NCI-H774 (cell line): ENCODE measurements around the gene IL5RA.

Experiments used
- DNase-seq: peaks from one replicate; lab custom pipeline; 2025; lab: John Stamatoyannopoulos, UW

IL5RA gene

GRCh38 chr3:3110299-3110630, at the start of gene IL5RA:
IL5RA (minus strand) TSS chr3:3110374; CDS start chr3:3104984, 5,390 bp downstream.
- peak; percentile 69 for DNase-seq

- DNase-seq, result no peak
Measured at GRCh38 chr3:3157484-3157883, 47.3 kb upstream of the IL5RA start.

- DNase-seq, result no peak
Measured at GRCh38 chr3:3154879-3155610, 44.9 kb upstream of the IL5RA start.

DNA sequence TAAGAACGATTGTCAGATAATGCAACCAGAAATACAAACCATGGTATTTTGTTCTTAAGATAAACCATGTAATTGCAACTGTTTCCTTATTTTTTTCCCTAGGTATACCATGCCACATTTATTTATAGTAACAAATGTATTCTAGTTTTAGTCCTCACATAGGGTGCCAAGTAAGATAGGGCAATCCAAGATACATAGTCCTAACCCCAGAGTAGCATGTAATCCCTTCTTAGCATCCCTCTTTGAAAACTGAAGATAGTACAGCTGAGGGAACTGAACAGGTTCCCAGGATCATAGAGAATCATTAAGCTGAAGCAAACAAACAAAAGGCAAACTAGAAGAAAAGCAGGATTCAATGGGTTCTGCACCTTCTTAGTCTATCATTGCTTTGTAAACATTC, 41.3 kb upstream of the IL5RA start:
- no peak for DNase-seq

GRCh38 chr3:3149560-3149959, 39.4 kb upstream of the IL5RA start:
- DNase-seq, result no peak

DNA sequence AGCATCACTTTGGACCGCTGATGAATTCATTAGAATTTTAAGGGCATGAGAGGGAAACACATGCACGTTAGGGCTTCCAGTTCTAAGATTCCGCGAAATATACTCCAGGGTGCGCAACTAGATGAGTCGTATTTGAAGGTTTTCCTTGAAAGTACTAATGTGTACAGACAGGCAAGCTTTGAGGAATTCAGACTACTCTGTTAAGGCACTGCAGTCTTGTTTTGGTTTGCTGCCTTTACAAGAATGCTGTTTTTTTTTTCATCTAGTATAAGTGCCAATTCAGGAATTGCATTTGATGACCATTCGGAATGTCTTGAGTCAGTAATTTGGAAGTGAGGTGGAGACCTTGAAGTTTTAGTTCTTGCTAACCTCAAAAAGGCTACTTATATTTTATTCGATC, 35.7 kb upstream of the IL5RA start:
- DNase-seq, result no peak

DNA sequence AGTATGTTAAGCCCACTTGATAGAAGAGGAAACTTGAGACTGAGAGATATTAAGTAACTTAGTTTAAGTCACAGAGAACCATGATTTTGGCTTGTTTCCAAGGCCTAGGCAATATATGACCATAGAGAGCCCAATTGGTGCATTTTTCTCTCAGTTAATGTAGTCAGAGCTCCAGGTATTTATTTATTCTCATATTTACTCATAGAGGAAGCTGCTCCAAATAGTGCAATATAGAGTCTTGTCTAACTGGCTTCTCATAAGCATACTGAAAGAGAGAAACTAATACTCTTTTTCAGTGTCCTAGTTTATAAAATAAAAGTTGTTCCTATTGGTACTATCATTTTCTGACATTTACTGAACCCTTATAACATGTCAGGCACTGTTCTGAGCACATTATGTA, 31.8 kb upstream of the IL5RA start:
- no peak for DNase-seq

- DNase-seq, result no peak
Measured at GRCh38 chr3:3137526-3137925, 27.4 kb upstream of the IL5RA start.

- DNase-seq, result no peak
Measured at GRCh38 chr3:3134750-3135448, 24.7 kb upstream of the IL5RA start.

DNA sequence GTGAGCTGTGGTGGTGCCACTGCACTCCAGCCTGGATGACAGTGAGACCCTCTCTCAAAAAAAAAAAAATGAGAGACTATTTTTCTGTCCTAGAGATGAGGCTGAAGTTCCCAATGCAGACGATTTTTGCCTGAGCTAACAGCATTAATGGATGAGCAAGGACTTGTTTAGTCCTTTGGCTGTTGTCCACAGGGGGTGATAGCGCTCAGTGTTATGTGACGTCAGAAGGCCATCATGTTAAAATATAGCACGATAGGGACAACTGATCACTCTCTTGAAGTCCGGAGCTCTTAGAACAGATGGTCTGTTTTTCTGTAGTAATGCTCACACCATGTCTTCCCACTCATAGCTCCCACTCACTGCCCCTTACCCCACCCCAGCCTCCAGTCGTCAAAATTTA, 23.3 kb upstream of the IL5RA start:
- DNase-seq, result no peak

DNA sequence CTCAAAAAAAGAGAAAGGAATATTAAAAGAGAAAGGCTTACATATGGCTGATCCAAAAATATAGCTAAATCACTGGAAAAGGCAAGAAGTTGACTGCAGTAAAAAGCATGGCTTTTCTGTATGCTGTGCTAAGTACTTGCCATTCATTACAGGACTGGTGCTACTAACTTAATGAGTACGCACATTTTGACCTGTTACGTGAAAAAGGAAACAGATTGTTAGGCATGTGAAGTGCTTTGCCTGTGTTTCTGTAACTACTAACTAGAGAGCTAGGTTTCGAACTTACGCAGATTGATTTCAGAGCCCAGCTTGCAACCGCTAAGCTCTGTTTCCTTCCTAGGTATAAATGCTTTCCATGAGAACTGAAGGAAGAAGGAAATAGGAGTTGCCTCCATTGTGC, 19.4 kb upstream of the IL5RA start:
- DNase-seq, result no peak

DNA sequence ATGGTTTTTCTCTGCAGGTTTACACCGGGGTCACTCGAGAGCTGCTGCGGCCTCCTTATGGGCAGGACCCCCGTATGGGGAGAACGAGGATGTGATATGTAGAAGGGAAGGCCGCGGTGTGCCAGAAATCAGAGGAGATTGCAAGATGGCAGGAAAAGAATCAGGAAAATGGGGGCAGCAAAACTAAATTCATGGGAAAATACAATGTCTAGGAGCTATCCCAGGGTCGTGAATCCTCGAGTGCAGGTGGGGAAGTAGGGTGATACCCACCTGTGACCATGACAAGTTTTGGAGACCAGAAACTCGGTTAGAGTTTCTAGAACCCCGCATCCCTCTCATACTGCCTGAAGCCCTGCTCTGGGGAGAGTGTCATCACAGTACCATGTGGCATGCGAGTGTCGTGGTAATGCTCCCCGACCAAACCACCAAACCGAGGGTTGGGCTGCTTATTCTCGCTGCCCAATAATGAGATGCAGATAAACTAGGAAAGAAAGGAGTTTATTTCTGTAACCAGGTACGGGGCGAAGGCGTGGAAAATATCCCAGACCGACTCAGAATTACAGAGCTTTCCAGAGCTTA, 17.3 kb upstream of the IL5RA start:
- DNase-seq, result no peak

DNA sequence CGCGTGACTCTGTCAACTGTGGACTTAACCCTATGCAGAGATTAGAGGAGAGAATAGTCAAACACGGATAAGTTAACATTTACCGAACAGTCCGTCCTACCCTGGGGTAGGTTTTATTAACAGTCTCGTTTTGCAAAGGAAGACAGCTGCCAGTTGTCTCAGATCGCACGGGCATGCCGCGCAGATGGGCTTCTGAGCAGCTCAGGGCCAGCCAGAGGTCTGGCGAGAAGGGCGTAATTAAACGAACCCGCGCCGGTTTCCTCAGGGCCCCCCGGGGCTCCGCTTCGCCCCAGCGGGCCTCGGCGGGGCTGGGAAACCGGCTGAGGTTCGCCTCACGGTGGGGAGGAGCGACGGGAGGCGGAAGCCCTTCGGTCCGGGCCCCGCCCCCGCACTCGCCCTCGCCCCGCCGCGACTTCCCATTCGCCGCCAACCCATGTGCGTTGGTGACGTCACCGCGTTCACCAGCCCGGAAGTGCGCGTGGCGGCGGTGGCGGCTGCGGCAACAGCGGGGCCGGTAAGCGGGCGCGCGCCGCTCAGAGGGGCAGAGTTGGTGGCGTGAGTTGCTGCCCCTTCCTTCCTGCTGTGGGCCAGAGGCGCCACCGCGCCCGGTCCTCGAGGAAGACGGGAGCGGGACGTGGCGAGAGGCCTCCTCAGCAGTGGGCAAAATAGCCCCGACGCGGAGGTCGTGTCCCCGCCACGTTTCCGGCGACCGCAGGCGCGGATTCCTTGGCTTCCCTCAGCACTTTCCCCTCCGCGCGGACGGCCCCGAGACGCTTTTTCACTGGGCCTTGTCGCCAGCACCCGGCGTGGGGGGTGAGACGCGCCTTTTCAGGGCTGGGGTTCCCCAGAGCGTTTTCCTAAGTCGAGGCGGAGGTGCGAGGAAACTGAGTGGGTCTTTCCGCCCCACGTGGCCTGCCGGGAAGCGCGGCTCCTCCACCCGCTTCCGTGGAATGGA, 16.6 kb upstream of the IL5RA start, which contains the start of gene TRNT1:
TRNT1 (plus strand) TSS at position 464 of the 955 bp plus-strand sequence. CDS start 2,101 bp downstream, outside the sequence.
- peak; percentile 93 for DNase-seq

GRCh38 chr3:3125977-3126376, 15.8 kb upstream of the IL5RA start:
- DNase-seq, result no peak

GRCh38 chr3:3119393-3119851, 9.2 kb upstream of the IL5RA start:
- DNase-seq, result no peak

DNA sequence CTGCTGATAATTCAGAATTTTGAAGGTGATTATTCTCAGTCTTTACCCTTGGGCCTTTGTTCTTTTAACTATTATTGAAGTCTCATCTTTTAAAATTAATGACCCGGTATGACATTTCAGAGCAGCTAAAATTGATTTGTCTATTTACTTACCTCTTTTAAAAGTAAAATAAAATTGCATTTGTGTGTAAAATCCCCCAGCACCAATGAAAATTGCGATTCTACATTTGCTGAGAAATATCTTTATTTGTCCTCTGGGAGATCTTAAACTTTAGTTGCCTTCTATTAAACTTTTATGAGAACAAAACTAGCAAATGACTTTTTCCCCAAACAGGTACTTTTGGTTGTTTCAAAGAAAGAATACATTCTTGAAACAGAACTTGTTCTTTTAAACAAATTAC, 7.5 kb upstream of the IL5RA start:
- DNase-seq, result no peak

DNA sequence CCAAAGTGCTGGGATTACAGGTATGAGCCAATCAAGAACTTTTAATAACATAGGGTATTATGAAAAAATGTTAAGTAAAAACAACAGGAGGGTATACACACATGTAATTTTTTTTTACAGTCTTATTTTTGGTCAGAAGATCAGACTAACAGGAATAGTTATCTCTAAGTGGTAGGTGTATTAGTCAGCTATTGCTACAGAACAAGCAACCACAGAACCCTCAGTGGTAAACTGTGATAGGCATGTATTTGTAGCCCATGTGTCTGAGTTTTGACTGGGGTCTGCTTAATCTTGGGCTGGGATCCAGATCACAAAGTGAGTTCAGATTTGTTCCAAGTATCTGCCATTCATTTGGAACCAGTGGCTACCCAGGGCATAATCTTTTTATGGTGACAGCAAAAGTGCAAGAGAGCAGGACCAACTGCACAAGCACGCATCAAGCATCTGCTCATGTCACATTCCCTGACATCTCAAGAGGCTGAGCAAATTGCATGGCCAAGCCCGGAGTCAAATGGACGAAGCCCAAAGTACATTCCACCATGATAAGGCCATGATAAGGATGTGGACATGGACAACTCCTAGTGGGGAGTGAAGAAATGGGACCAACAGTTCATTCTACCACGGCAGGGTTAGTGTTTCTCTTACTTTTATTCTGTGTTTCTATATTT, 3.0 kb upstream of the IL5RA start:
- no peak for DNase-seq

DNA sequence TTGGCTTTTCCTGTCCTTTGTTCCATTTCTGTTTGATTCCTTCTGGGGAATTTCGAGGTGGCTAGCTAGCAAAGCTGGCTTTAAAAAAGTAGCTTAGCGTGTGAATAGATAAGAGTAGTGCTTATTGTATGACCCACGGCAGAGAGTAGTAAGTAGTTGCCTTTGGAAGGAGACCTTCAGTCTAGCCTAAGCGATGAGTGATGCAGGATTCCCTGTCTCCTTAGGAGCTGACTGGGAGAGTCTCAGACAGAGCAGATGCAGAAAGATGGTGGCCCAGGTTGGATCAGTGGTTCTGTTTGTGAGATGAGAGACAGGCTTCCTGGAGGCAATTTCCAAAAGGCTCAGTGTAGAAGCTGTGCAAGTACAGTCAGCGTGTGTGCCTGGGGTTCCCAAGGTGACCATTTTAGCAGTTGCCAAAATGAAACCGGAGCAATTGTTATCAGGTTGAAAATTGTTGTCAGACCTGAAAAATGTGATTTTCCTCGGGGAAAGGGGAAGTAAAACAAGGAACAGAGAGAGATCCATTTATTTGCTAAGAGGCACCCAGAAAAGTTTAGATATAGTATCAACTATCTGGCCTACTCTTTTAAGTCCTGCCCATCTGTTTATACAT, 681 bp upstream of the IL5RA start:
- DNase-seq, result no peak

- DNase-seq, result no peak
Measured at GRCh38 chr3:3109407-3110298, 521 bp downstream of the IL5RA start.

- no peak for DNase-seq
Measured at GRCh38 chr3:3107858-3108257, 2.3 kb downstream of the IL5RA start.
